ENCODE measurements around the gene GULP1. TPM values are rescaled to one million over a fixed set of nuclear protein-coding genes. Genes with fewer than 3 reads are reported as not detected.
A peak's percentile ranks its signal among the peaks of the same experiment; 100 is the strongest.

The GULP1 gene
- total and polyA plus RNA-seq, 2 experiments from 2014 or later: 94.6 to 181 TPM

GRCh38 chr2:188303363-188304031 lies 11.8 kb downstream of the GULP1 start:
- peaks cover 28% of the 10 kb centered on the region for H3K36me3 Mint-ChIP-seq (ENCODE audit: low read depth)
- no peaks in the 10 kb centered on the region for H3K27me3 ChIP-seq (ENCODE audit: insufficient read depth)

More at GRCh38 chr2:188303363-188304031, 11.8 kb downstream of the GULP1 start:
- Histone ChIP-seq H3K4me2 (peak overlapping the region; percentile 52), H3K4me1 (ENCODE audit: insufficient read depth) (peaks cover 85% of the 10 kb centered on the region), H3K9me2 (ENCODE audit: insufficient read depth) (no peaks in the 10 kb centered on the region), H3F3A (replicated peaks; ENCODE audit: low read depth) (peaks cover 14% of the 10 kb centered on the region), H3K27ac (ENCODE audit: low read depth) (peak overlapping the region; percentile 97), H3K36me3 (ENCODE audit: insufficient read depth) (no peaks in the 10 kb centered on the region; the same call in 1 of the 2 replicates), H4K20me1 (replicated peaks; ENCODE audit: insufficient read depth) (no peaks in the 10 kb centered on the region), H2AFZ (no peak overlapping the region), H3K79me2 (replicated peaks; ENCODE audit: insufficient read depth) (peaks cover 85% of the 10 kb centered on the region), H3K4me3 (peak overlapping the region; percentile 5)
- H3K9me3 Mint-ChIP-seq: peaks cover 8% of the 10 kb centered on the region; the same call in 2 of the 3 replicates
- peaks cover 9% of the 10 kb centered on the region for H3K27me3 Mint-ChIP-seq (ENCODE audit: insufficient read depth, low read depth, poor library complexity)
- H3K4me1 Mint-ChIP-seq: peaks cover 78% of the 10 kb centered on the region
- TF ChIP-seq REST (IDR thresholded peaks at IDR 0.05; ENCODE audit: unreplicated experiment) (peak; percentile 20), ETS1 (IDR thresholded peaks at IDR 0.05) (peak; percentile 75), JUNB (IDR thresholded peaks at IDR 0.05; ENCODE audit: unreplicated experiment) (no peak), EZH2 (IDR thresholded peaks at IDR 0.05; ENCODE audit: low read depth, unreplicated experiment) (no peak), ZNF331 (CRISPR knock-in tag; IDR thresholded peaks at IDR 0.05; ENCODE audit: low read depth) (no peak), ZNF114 (CRISPR knock-in tag; IDR thresholded peaks at IDR 0.05) (no peak), POLR2AphosphoS5 (IDR thresholded peaks at IDR 0.05; ENCODE audit: low read depth) (peak; percentile 48), CREB1 (CRISPR knock-in tag; IDR thresholded peaks at IDR 0.05; ENCODE audit: low read depth) (no peak; the same call in 1 of the 2 replicates), EZH2phosphoT487 (IDR thresholded peaks at IDR 0.05; ENCODE audit: unreplicated experiment) (no peak), STAT1 (IDR thresholded peaks at IDR 0.05; ENCODE audit: unreplicated experiment) (no peak), CTCF (conservative IDR thresholded peaks at IDR 0.05; ENCODE audit: low read depth in 2 of 2) (no peak), ZNF462 (CRISPR knock-in tag; IDR thresholded peaks at IDR 0.05) (peak; percentile 61), NANOG (IDR thresholded peaks at IDR 0.05; ENCODE audit: borderline replicate concordance) (peak; percentile 98)
- DNase-seq (ENCODE audit: low spot score): peak; percentile 92
- peak overlapping the region; percentile 98 for H3K27ac Mint-ChIP-seq
- H3K4me3 Mint-ChIP-seq: peak overlapping the region; percentile 49
- peak; percentile 91 for ATAC-seq

Measured in GM23338 (cell line).